Testis (tissue), 3 donors: Measurements from ENCODE around the gene ISOC2. TPM values are rescaled to one million over a fixed set of nuclear protein-coding genes. Genes with fewer than 3 reads are reported as not detected.

Experiments
- DNase-seq: peaks from one replicate; pipeline ENCODE4 v3.0.0-alpha.2; 2019
- H3K27ac ChIP-seq, 2 donors: fragments of 200-600 bp; sonication (generic); one replicate each; pipeline ENCODE4 v1.5.1; 2019
- H3K27me3 ChIP-seq: fragments of 200-600 bp; sonication (generic); one replicate; pipeline ENCODE4 v1.5.1; 2019
- H3K36me3 ChIP-seq: fragments of 200-600 bp; sonication (generic); one replicate; pipeline ENCODE4 v1.5.1; 2017; ENCODE audit warnings: low read depth; ENCODE audit errors: missing control alignments
- H3K4me1 ChIP-seq: fragments of 200-600 bp; sonication (generic); one replicate; pipeline ENCODE4 v1.5.1; 2019
- H3K4me3 ChIP-seq, 2 donors: fragments of 200-600 bp; sonication (generic); one replicate each; pipeline ENCODE4 v1.5.1; 2017 to 2019
- H3K9me3 ChIP-seq: fragments of 200-600 bp; sonication (generic); one replicate; pipeline ENCODE4 v1.5.1; 2017
- POLR2A ChIP-seq: fragments of 450-650 bp; IDR thresholded peaks from one replicate; pipeline ENCODE4 v1.6.1; 2017; ENCODE audit warnings: antibody characterized with exemption, mild to moderate bottlenecking, moderate library complexity
- WGBS, 2 donors: methylation state at CpG; one replicate each; pipeline ENCODE4 v1.1.5; 2018; 5-methylcytosine and 5-hydroxymethylcytosine counted together
- intact Hi-C: fragments of 100-400 bp; cut with DNase I; formaldehyde crosslinking; loops from one replicate; pipeline ENCODE4 v1.15.1; 2023; ENCODE audit warnings: low total_unique reads
- polyA plus RNA-seq: library from polyadenylated mRNA; stranded (reverse); fragments of 350-450 nt; fragmentation: Illumina TruSeq; extraction: RNeasy Lipid Tissue Mini Kit (QIAGEN cat#74804); gene quantifications from one replicate; pipeline ENCODE4 v1.2.3, GENCODE V29; 2014; ENCODE audit warnings: low read depth, low replicate concordance; ENCODE audit not compliant: insufficient read depth
- total RNA-seq, 2 donors: library from RNA; depleted of rRNA; stranded (reverse); fragments of >200 nt; gene quantifications; one replicate each; pipeline ENCODE4 v1.2.3, GENCODE V29; 2016
- TF ChIP-seq, protein P1 (sequence below), 3 experiments: fragments of 450-650 bp in 2 of 3; fragments of 200-600 bp in 1 of 3; sonication (generic) in 1 of 3; IDR thresholded peaks; one replicate each; pipeline ENCODE4 v1.5.1; 2016 to 2019; ENCODE audit warnings: antibody characterized with exemption in 3 of 3, mild to moderate bottlenecking in 2 of 3, moderate library complexity in 1 of 3

Gene ISOC2
- total and polyA plus RNA-seq, 3 donors from 2014 or later, result 79.1 to 107 (median 98.5) TPM

DNA sequence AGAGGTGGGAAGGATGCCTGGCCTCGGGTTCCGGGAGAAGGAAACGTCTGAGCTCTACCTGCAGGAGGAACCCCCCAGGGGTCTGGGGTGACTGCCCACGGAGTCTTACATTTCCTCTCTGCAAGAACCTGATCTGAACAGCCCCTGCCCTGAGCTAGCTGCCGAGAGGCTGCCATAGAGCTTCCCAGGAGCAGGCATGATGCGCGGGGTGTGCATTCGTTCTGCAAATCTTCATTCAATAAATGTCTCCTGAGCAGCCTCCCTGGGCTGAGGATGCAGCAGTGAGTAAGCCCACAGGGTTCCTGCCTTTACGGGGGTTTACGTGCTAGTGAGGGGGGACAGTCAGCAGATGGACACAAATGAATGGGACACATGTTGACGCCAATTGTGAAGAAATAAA is 16.8 kb downstream of the ISOC2 start:
- 36 to 37% methylated on average over 11 of the region's 11 CpGs for WGBS, 2 donors
- Histone ChIP-seq H3K4me1 (no peaks in the 10 kb centered on the region), H3K27me3 (no peaks in the 10 kb centered on the region), H3K36me3 (no peaks in the 10 kb centered on the region), H3K4me3 (no peak overlapping the region), H3K9me3 (no peaks in the 10 kb centered on the region), H3K27ac (no peak overlapping the region)
- DNase-seq, result no peak
- TF ChIP-seq, protein P1, sequence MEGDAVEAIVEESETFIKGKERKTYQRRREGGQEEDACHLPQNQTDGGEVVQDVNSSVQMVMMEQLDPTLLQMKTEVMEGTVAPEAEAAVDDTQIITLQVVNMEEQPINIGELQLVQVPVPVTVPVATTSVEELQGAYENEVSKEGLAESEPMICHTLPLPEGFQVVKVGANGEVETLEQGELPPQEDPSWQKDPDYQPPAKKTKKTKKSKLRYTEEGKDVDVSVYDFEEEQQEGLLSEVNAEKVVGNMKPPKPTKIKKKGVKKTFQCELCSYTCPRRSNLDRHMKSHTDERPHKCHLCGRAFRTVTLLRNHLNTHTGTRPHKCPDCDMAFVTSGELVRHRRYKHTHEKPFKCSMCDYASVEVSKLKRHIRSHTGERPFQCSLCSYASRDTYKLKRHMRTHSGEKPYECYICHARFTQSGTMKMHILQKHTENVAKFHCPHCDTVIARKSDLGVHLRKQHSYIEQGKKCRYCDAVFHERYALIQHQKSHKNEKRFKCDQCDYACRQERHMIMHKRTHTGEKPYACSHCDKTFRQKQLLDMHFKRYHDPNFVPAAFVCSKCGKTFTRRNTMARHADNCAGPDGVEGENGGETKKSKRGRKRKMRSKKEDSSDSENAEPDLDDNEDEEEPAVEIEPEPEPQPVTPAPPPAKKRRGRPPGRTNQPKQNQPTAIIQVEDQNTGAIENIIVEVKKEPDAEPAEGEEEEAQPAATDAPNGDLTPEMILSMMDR (IDR thresholded peaks at IDR 0.05), result no peak
- TF ChIP-seq POLR2A, result no peak
- intact Hi-C loops, result no loop called here

GRCh38 chr19:55443824-55444480 is 17.5 kb downstream of the ISOC2 start:
- no peak for DNase-seq
- Histone ChIP-seq H3K27ac (no peak overlapping the region), H3K4me1 (no peaks in the 10 kb centered on the region), H3K27me3 (no peaks in the 10 kb centered on the region), H3K9me3 (no peaks in the 10 kb centered on the region), H3K36me3 (no peaks in the 10 kb centered on the region), H3K4me3 (no peak overlapping the region)
- TF ChIP-seq, protein P1 (IDR thresholded peaks at IDR 0.05), result no peak
- TF ChIP-seq POLR2A, result no peak
- intact Hi-C loops, result no loop called here
- WGBS, 2 donors, result 20 to 22% methylated on average over 18 of the region's 18 CpGs

DNA sequence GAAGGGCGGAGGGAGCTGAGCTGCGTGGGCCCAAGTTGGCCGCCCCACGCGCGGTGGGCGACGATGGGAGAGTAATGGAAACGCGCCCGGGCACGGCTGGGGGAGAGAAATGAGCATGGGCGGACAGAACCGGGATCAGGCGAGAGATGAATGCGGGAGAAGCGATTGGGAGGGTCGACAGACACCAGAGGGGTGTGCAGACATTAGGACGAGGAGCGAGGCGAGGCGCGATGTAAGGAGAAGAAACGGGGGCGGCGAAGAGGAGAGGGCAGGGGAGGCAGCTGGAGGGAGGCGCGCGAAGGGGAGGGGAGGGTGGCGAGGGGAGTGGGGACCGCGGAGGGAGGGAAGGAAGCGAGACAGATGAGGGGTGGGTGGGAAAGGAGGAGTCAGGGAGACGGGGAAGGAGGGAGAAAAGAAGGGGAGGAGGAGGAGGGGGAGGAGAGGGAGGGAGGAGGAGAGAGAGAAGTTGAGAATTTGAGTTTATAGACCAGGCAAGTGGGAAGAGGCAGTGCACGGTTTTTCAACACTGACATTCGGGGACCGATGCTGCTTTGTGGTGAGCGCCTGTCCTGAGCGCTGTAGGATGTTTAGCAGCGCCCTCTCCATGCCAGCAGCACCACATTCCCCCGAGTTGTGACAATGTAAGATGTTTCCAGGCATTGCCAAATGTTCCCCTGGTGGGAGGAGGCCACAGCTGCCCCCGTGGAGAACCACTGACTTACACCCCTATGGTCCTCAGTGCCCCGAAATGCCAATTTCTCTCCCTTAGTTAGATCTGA is 18.2 kb downstream of the ISOC2 start, which contains the start of gene SHISA7:
SHISA7 (minus strand) TSS at position 256 of the 779 bp plus-strand sequence. CDS start 437 bp downstream, outside the sequence.
- H3K4me3 ChIP-seq, result no peak within 1 kb of the TSS
- H3K27ac ChIP-seq, result no peak within 1 kb of the TSS
- H3K9me3 ChIP-seq, result no peaks in the 10 kb centered on the region
- H3K36me3 ChIP-seq, result no peaks in the 10 kb centered on the region
- H3K27me3 ChIP-seq, result no peaks in the 10 kb centered on the region
- no peak for DNase-seq
- TF ChIP-seq POLR2A, result no peak
- TF ChIP-seq, protein P1 (IDR thresholded peaks at IDR 0.05), result no peak
- H3K4me1 ChIP-seq, result no peaks in the 10 kb centered on the region
- intact Hi-C loops, result no loop called here
- WGBS, 2 donors, result 1 to 2% methylated on average over 43 of the region's 43 CpGs

DNA sequence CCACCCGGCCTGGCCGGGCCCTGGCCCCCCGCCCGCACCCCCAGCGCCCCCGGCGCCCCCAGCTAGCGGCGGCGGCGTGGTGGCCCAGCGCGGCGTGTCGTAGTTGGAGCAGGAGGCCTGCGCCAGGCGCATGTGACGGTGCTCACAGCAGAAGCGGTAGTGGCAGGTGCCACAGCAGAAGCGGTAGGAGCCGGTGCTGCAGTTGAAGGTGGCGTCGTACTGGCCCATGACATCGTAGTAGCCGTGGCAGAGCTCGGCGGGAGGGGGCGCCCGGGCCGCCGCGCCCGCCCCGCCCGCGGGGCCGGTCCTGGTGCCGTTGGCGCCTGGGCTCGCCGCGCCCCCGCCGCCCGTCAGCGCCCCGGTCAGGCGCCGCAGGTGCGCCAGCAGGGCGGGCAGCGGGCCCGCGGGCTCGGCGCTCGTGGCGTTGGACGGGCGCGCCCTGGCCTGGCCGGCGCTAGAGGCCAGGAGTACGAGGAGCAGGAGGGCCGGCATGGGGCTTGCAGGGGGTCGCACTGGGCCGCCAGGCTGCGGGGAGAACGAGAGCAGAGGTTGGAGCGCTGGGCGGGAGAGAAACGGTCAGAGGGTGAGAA is 19.0 kb downstream of the ISOC2 start:
- Histone ChIP-seq H3K4me3 (no peak overlapping the region), H3K4me1 (no peaks in the 10 kb centered on the region), H3K9me3 (no peaks in the 10 kb centered on the region), H3K36me3 (no peaks in the 10 kb centered on the region), H3K27me3 (no peaks in the 10 kb centered on the region), H3K27ac (no peak overlapping the region)
- no peak for DNase-seq
- intact Hi-C loops, result no loop called here
- TF ChIP-seq POLR2A, result no peak
- WGBS, 2 donors, result 0 to 1% methylated on average over 2 to 58 of the region's 72 CpGs

DNA sequence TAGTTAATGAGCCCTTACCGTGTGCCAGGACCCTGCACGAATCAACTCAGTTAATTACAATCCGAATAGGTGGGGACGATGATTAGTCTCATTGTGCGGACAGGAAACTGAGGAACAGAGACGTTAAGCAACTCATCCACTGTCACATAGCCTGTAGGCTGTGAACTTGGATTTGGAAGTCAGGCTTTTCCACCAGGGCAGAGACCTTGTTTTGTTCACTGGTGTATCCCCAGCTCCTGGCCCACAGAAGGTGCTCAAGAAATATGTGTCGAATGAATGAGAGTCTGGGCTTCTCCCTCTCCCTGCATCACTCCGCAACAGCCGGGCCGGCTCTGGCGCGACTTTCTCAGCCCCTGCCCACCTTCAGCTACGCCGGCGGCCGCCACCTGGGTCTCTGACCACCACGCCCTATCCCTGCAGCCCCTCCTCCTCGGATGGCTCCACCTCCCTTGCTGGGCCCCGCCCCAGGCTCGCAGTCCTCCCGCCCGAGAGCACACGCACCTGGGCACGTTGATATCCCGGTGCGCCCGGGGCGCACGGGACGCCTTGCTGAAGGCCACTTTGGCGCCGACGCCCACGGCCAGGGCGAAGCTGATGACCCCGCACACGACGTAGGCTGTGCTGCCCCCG is 19.6 kb downstream of the ISOC2 start:
- Histone ChIP-seq H3K27ac (no peak overlapping the region), H3K4me1 (no peaks in the 10 kb centered on the region), H3K4me3 (no peak overlapping the region), H3K9me3 (no peaks in the 10 kb centered on the region), H3K27me3 (no peaks in the 10 kb centered on the region), H3K36me3 (no peaks in the 10 kb centered on the region)
- 1 to 3% methylated on average over 21 to 37 of the region's 39 CpGs for WGBS, 2 donors
- intact Hi-C loops, result no loop called here
- TF ChIP-seq POLR2A, result no peak
- TF ChIP-seq, protein P1 (IDR thresholded peaks at IDR 0.05), result no peak
- DNase-seq, result no peak
